GM21367 (cell line): Measurements from ENCODE around the gene FAM187B.

ENCODE experiments used
- ATAC-seq: cut with Tn5 transposase; IDR thresholded peaks from one replicate; pipeline ENCODE4 v1.9.1; 2021; ENCODE audit not compliant: unreplicated experiment

Gene FAM187B

GRCh38 chr19:35179830-35180229 is 48.7 kb downstream of the FAM187B start:
- no peak for ATAC-seq

DNA sequence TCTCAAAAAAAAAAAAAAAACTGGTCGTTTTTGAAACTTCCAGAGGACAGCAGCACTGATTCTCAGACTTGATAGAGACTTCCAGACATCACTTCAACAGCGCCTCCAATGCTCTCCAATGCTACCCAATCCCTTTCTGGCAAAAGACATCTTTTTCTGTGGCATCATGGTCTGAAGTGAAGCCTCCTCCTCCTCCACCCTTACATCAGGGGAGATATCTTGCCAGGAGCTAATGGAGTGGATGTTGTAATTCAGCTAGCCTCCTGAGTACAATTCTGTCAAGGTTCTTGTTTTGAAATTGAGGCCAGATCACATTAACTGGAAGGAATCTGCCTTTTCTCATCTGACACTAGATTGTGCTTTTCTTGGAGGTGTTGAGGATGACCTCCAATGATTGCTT is 49.8 kb downstream of the FAM187B start:
- no peak for ATAC-seq

GRCh38 chr19:35177377-35178274 is 50.9 kb downstream of the FAM187B start:
- ATAC-seq = no peak

DNA sequence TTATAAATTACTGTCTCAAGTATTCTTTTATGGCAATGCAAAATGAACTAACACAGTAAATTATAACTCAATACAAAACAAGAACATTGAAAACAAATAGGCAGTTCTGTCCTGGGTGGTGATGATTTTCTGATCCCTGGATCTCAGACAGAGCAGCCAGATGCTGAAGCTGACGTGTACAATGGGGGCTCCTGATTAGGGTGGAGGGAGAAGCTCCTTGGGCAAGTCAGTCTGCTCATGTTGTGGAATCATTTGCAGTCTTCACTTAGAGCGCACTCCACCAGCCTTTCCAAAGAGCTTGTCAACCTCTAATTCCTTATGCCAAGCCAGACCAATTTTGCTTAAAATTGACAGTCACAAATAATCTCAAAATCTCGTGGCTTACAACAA is 52.4 kb downstream of the FAM187B start:
- no peak for ATAC-seq
